HCT116 (cell line): ENCODE data around the gene NELFB. TPM values are rescaled to one million over a fixed set of nuclear protein-coding genes. Genes with fewer than 3 reads are reported as not detected.

Experiments used
- ATAC-seq: fragments of 200-7000 bp; cut with Tn5 transposase; 2 replicates; pipeline ENCODE4 v1.9.1; 2020; ENCODE audit warnings: mild to moderate bottlenecking, moderate library complexity
- BruUV-seq: library from RNA; stranded (reverse); fragments of 400-500 nt; replicated peaks from 2 replicates; lab custom pipeline; 2021; lab: Mats Ljungman, UMichigan
- CTCF ChIA-PET: fragments of 300-600 bp; sonication (Branson Sonifier 250); formaldehyde crosslinking; loops from one replicate; lab custom pipeline; 2021; ENCODE audit warnings: antibody characterized with exemption; lab: Charles Lee
- POLR2A ChIA-PET: fragments of 300-600, 350-600 bp; sonication (Branson Sonifier 250); formaldehyde crosslinking; loops from one replicate; lab custom pipeline; 2021; ENCODE audit warnings: antibody characterized with exemption; lab: Charles Lee
- RAD21 ChIA-PET, 2 experiments: fragments of 300-600 bp; sonication (Branson Sonifier 250); formaldehyde crosslinking; loops; one replicate each; lab custom pipeline; 2023; ENCODE audit warnings: low total read pairs in 2 of 2; ENCODE audit not compliant: uncharacterized antibody in 2 of 2, unreplicated experiment in 2 of 2, low non-redundant PET in 1 of 2; lab: Charles Lee
- DNase-seq: peaks from one replicate; pipeline ENCODE4 v3.0.0-alpha.2; 2010; ENCODE audit warnings: low read depth, low spot score
- H2AFZ ChIP-seq: fragments of 200-600 bp; shearing (Covaris generic), sonication (generic); 2 replicates; pipeline ENCODE4 v1.6.1; 2017; ENCODE audit warnings: low read depth, mixed run types, mixed read lengths, antibody characterized with exemption, low read length; ENCODE audit not compliant: poor library complexity, severe bottlenecking
- H3K27ac ChIP-seq: 2 replicates; pipeline ENCODE4 v1.5.1; 2012; ENCODE audit warnings: low read depth, low read length
- H3K27me3 ChIP-seq: fragments of 200-600 bp; sonication (generic); 2 replicates; pipeline ENCODE4 v1.6.1; 2016; ENCODE audit warnings: mixed run types, low read length, mixed read lengths; ENCODE audit not compliant: insufficient read depth
- H3K36me3 ChIP-seq, 2 experiments: fragments of 200-500 bp in 1 of 2; fragments of 200-600 bp in 1 of 2; sonication (Bioruptor generic) in 1 of 2; sonication (generic) in 1 of 2; 2 replicates each; pipeline versions ENCODE4 v1.5.1 to v1.6.1; 2014 to 2016; ENCODE audit warnings: low read length in 2 of 2, inconsistent platforms in 1 of 2, mixed read lengths in 1 of 2, mixed run types in 1 of 2; ENCODE audit not compliant: insufficient read depth in 2 of 2, control insufficient read depth in 1 of 2
- H3K4me1 ChIP-seq, 2 experiments: fragments of 200-600 bp in 1 of 2; sonication (generic) in 1 of 2; 2 replicates each; pipeline versions ENCODE4 v1.5.1 to v1.6.1; 2012 to 2017; ENCODE audit warnings: low read length in 2 of 2, inconsistent platforms in 1 of 2, mild to moderate bottlenecking in 1 of 2, mixed read lengths in 1 of 2, mixed run types in 1 of 2, moderate library complexity in 1 of 2; ENCODE audit not compliant: insufficient read depth in 2 of 2, control insufficient read depth in 1 of 2
- H3K4me2 ChIP-seq: fragments of 200-600 bp; sonication (generic); 2 replicates; pipeline ENCODE4 v1.6.1; 2017; ENCODE audit warnings: mixed run types, low read length, mixed read lengths
- H3K4me3 ChIP-seq, 2 experiments: fragments of 200-600 bp in 1 of 2; sonication (generic) in 1 of 2; replicated peaks in 1 of 2; 2 replicates each; pipeline ENCODE4 v1.5.1; 2011 to 2016; ENCODE audit warnings: low read length in 2 of 2, control low read depth in 1 of 2, low read depth in 1 of 2, mild to moderate bottlenecking in 1 of 2, mixed read lengths in 1 of 2, mixed run types in 1 of 2
- H3K79me2 ChIP-seq: fragments of 200-600 bp; sonication (generic); 2 replicates; pipeline ENCODE4 v1.6.1; 2017; ENCODE audit warnings: mild to moderate bottlenecking, mixed run types, low read length, moderate library complexity, mixed read lengths; ENCODE audit not compliant: insufficient read depth
- H3K9ac ChIP-seq: fragments of 200-600 bp; sonication (generic); 2 replicates; pipeline ENCODE4 v1.6.1; 2016; ENCODE audit warnings: low read length, mixed read lengths
- H3K9me2 ChIP-seq: fragments of 200-600 bp; sonication (generic), shearing (Covaris generic); 2 replicates; pipeline ENCODE4 v1.6.1; 2017; ENCODE audit warnings: mixed run types, mild to moderate bottlenecking, moderate library complexity; ENCODE audit not compliant: insufficient read depth
- H3K9me3 ChIP-seq, 2 experiments: fragments of 200-500 bp in 1 of 2; fragments of 200-600 bp in 1 of 2; sonication (Bioruptor generic) in 1 of 2; sonication (generic) in 1 of 2; 2 replicates each; pipeline ENCODE4 v1.6.1; 2014 to 2017; ENCODE audit warnings: low read length in 2 of 2, mixed read lengths in 2 of 2, inconsistent platforms in 1 of 2, low read depth in 1 of 2, mild to moderate bottlenecking in 1 of 2, mixed run types in 1 of 2, moderate library complexity in 1 of 2; ENCODE audit not compliant: control insufficient read depth in 1 of 2, insufficient read depth in 1 of 2
- H4K20me1 ChIP-seq: fragments of 200-600 bp; sonication (generic), shearing (Covaris generic); 2 replicates; pipeline ENCODE4 v1.6.1; 2017; ENCODE audit warnings: mixed run types, mild to moderate bottlenecking, moderate library complexity; ENCODE audit not compliant: insufficient read depth
- CEBPB ChIP-seq: IDR thresholded peaks from 2 replicates; pipeline ENCODE4 v1.6.1; 2012; ENCODE audit warnings: low read depth
- intact Hi-C: fragments of 100-400 bp; cut with micrococcal nuclease; formaldehyde crosslinking; loops from 2 replicates; pipeline ENCODE4 v1.10.0; 2022
- total RNA-seq: library from RNA; stranded (reverse); gene quantifications from one replicate; pipeline ENCODE4 v1.2.1, GENCODE V29; 2021; ENCODE audit not compliant: unreplicated experiment
- TF ChIP-seq, protein P1 (sequence below): IDR thresholded peaks from 2 replicates; pipeline ENCODE4 v1.6.1; 2012
- TF ChIP-seq, protein P2 (sequence below), 3 experiments: fragments of 200-600 bp in 1 of 3; sonication (generic) in 1 of 3; IDR thresholded peaks in 2 of 3; conservative IDR thresholded peaks in 1 of 3; 2 replicates each; pipeline ENCODE4 v1.5.1; 2012 to 2017; ENCODE audit warnings: low read depth in 2 of 3, low read length in 2 of 3, antibody characterized with exemption in 1 of 3, borderline replicate concordance in 1 of 3, control low read depth in 1 of 3, mild to moderate bottlenecking in 1 of 3, mixed read lengths in 1 of 3, mixed run types in 1 of 3, moderate library complexity in 1 of 3; ENCODE audit not compliant: insufficient read depth in 1 of 3

NELFB gene
- total RNA-seq, 1 experiment from 2014 or later, result 86.4 TPM

GRCh38 chr9:137212520-137212919, 42.6 kb upstream of the NELFB start:
- Histone ChIP-seq H3K9me2 (no peaks in the 10 kb centered on the region), H3K4me1 (peaks cover 10 to 23% of the 10 kb centered on the region in 2 experiments), H3K27me3 (no peaks in the 10 kb centered on the region), H3K79me2 (peaks cover 1% of the 10 kb centered on the region; the same call in 1 of the 2 replicates), H3K4me3 (no peak overlapping the region), H2AFZ (no peak overlapping the region), H3K4me2 (no peak overlapping the region), H4K20me1 (no peaks in the 10 kb centered on the region), H3K9me3 (no peaks in the 10 kb centered on the region), H3K36me3 (peaks cover 0 to 7% of the 10 kb centered on the region in 2 experiments; a peak in 1 of 4 replicates), H3K27ac (no peak overlapping the region), H3K9ac (no peak overlapping the region)
- CTCF ChIA-PET, result no interaction called here
- intact Hi-C loops, result no loop called here
- POLR2A ChIA-PET, result interaction anchor here (1.4 kb wide), 1 partner anchor 49 kb away, joined by 3 read pairs; no protein-coding TSS in a partner anchor
- TF ChIP-seq, protein P1, sequence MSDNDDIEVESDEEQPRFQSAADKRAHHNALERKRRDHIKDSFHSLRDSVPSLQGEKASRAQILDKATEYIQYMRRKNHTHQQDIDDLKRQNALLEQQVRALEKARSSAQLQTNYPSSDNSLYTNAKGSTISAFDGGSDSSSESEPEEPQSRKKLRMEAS, result no peak
- TF ChIP-seq, protein P2, sequence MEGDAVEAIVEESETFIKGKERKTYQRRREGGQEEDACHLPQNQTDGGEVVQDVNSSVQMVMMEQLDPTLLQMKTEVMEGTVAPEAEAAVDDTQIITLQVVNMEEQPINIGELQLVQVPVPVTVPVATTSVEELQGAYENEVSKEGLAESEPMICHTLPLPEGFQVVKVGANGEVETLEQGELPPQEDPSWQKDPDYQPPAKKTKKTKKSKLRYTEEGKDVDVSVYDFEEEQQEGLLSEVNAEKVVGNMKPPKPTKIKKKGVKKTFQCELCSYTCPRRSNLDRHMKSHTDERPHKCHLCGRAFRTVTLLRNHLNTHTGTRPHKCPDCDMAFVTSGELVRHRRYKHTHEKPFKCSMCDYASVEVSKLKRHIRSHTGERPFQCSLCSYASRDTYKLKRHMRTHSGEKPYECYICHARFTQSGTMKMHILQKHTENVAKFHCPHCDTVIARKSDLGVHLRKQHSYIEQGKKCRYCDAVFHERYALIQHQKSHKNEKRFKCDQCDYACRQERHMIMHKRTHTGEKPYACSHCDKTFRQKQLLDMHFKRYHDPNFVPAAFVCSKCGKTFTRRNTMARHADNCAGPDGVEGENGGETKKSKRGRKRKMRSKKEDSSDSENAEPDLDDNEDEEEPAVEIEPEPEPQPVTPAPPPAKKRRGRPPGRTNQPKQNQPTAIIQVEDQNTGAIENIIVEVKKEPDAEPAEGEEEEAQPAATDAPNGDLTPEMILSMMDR (IDR thresholded peaks at IDR 0.05 in 2 of 3, conservative IDR thresholded peaks at IDR 0.05 in 1 of 3; ENCODE audit: borderline replicate concordance in 1 of 3, insufficient read depth in 1 of 3, low read depth in 2 of 3, low read length in 2 of 3), result peak in 2 of 3 experiments; percentile 22 to 28; a peak in 2 of 6 replicates
- no TSS peak for BruUV-seq
- RAD21 ChIA-PET, result no interaction called here
- no peak for ATAC-seq
- DNase-seq, result no peak

GRCh38 chr9:137213160-137214060, 41.7 kb upstream of the NELFB start:
- BruUV-seq, result no TSS peak
- Histone ChIP-seq H3K36me3 (peaks cover 0 to 7% of the 10 kb centered on the region in 2 experiments; a peak in 1 of 4 replicates), H3K9me3 (no peaks in the 10 kb centered on the region), H3K27ac (peak overlapping the region; percentile 45; the same call in 1 of the 2 replicates), H4K20me1 (no peaks in the 10 kb centered on the region), H3K4me1 (peaks cover 19 to 32% of the 10 kb centered on the region in 2 experiments), H3K79me2 (no peaks in the 10 kb centered on the region), H3K9me2 (no peaks in the 10 kb centered on the region), H3K9ac (no peak overlapping the region), H2AFZ (no peak overlapping the region), H3K4me3 (no peak overlapping the region), H3K4me2 (no peak overlapping the region), H3K27me3 (no peaks in the 10 kb centered on the region)
- TF ChIP-seq, protein P2 (IDR thresholded peaks at IDR 0.05 in 2 of 3, conservative IDR thresholded peaks at IDR 0.05 in 1 of 3; ENCODE audit: borderline replicate concordance in 1 of 3, insufficient read depth in 1 of 3, low read depth in 2 of 3, low read length in 2 of 3), result peak in 2 of 3 experiments; percentile 63; a peak in 4 of 6 replicates
- no peak for TF ChIP-seq CEBPB
- ChIA-PET CTCF (interaction anchor here (0.7 to 2.4 kb wide), 6 partner anchors 9 to 49 kb away, joined by 3 to 16 read pairs (median 5); partner anchors contain the start of genes RNF208 and RNF224), RAD21 (interaction anchor here (0.7 to 0.8 kb wide), 2 partner anchors 14 kb away, joined by 3 to 4 read pairs; partner anchors contain the start of gene RNF224 (in 2 of the 2)), POLR2A (interaction anchor here (0.9 to 1.5 kb wide), 5 partner anchors 10 to 50 kb away, joined by 3 to 4 read pairs (median 3); partner anchors contain the start of gene CYSRT1)
- peak; percentile 33 for ATAC-seq
- DNase-seq, result no peak
- intact Hi-C loops, result no loop called here
